Ramos (cell line): Measurements from ENCODE around the gene KPNA6.
"Not testable (repeated sequence)": the region's sequence is repeated elsewhere in the genome, so short reads cannot be mapped to it uniquely, and the experiment has no call there.

ENCODE experiments used
- in situ Hi-C: fragments of 300-500 bp; cut with MboI; formaldehyde crosslinking; loops from one replicate; pipeline ENCODE4 v1.14.3; 2022; ENCODE audit warnings: low sequenced_read_pairs; ENCODE audit not compliant: unreplicated experiment

KPNA6 gene

DNA sequence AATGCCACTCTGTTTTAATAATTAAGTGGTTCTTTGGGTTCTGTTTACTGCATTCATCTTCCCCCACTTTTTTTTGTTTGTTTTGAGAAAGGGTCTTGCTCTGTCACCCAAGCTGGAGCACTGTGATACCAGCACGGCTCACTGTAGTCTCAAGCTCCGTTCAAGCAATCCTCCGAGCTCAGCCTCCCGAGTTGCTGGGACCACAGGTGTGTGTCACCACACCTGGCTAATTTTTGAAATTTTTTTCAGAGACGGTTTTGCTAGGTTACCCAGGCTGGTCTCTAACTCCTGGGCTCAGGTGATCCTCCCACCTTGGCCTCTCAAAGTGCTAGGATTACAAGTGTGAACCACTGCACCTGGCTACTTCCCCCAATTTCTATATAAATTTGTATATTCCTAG lies 29.3 kb downstream of the KPNA6 start:
- in situ Hi-C loops, result no loop called here

DNA sequence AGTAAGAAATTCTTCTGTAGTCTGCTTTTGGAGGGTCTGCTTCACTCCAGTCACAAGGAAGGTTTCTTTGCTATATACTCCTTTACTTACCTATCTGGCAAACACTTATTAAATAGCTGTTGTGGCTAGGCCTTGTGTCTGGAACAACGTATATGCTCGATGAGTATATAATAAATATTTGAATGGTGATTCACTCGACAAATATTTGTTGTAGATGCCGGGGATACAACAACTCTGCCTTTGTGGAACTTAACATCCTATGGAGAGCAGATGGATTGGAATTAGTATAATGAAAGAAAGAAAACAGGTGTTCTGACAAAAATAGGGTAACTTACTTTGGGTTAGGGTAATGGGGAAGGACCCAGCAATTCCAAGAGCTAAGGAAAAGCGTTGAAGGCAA lies 31.1 kb downstream of the KPNA6 start:
- in situ Hi-C loops, result no loop called here

DNA sequence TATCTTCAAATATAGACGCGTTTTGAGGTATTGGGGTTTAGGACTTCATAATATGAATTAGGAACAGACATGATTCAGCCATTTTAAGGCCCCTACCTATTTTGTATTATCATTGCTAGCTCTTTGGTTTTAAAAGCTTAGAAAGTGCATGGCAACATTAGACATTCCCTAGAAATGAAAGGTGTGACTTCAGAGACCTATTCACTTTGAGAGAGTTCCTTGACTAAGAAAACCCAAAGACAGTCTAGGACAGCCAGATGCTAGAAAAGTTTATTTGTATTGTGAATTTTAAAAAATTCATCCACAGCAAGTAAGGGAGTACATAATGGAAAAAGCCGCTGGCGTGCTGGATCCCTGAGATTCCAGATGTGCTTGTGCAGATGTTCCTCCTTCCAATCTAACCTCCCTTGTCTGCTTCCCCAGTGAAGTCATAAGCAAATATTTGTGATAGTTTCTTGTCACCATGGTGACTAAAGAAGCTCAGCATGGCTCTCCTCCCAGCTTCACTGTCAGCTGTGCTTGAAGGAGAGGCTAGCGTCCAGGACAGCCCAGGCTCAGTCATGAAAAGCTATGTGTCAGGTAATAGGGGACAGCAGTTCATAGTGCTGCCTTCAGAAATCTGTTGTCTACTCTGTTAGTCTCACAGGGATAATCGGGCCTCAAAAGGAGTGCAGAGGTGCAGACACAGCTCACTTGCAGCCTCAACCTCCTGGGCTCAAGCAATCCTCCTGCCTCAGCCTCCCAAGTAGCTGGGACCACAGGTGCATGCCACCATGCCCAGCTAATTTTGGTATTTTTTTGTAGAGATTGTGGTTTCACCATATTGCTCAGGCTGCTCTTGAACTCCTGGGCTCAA lies 34.8 kb downstream of the KPNA6 start:
- in situ Hi-C loops, result no loop called here

DNA sequence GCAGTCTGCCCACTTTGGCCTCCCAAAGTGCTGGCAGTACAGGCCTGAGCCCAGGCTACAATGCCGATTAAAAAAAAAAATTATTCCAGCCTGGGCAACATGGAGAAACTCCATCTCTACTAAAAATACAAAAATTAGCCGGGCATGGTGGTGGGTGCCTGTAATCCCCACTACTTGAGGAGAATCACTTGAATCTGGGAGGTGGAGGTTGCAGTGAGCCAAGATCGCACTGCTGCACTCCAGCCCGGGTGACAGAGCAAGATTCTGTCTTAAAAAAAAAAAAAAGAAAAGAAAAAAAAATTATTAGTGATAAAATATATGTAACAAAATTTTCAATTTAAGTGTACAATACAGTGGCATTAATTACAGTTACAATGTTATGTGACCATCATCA lies 35.4 kb downstream of the KPNA6 start:
- in situ Hi-C loops, result not testable (repeated sequence)

DNA sequence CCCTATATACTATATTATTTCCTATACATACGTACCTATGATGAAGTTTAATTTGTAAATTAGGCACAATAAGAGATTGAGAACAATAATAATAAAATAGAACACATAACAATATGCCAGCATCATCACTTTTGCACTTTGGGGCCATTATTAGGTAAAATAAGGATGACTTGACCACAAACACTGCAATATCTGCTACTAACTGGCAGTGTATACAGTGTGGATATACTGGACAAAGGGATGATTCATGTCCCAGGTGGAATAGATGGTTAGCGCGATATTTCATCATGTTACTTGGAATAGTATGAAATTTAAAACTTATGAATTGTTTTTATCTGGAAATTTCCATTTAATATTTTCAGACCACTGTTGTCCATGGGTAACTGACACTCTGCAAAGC lies 36.2 kb downstream of the KPNA6 start:
- in situ Hi-C loops, result no loop called here

DNA sequence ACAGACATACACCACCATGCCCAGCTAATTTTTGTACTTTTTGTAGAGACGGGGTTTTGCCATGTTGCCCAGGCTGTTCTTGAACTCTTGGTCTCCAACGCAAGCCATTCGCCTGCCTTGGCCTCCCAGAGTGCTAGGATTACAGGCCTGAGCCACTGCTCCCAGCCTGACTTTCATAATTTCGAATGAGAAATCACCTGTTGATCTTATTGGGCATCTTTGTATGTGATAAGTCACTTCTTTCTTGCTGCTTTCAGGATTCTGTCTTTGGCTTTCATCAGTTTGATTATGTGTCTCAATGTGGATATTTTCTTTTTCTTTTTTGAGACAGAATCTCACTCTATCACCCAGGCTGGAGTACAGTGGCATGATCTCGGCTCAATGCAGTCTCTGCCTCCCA lies 39.9 kb downstream of the KPNA6 start:
- in situ Hi-C loops, result not testable (repeated sequence)

DNA sequence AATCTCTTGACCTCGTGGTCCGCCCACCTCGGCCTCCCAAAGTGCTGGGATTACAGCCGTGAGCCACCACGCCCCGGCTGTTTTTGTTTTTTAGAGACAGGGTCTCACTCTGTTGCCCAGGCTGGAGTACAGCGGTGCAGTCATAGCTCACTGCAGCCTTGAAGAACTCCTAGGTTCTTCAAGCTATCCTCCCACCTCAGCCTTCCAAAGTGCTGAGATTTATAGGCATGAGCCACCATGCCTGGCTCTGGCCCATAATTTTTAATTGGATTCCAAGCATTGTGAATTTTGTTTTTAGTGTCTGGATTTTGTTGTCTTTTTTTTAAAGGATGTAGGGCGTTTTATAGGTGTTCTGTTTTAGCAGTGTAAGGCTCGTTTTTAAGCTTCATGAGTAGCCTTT lies 43.0 kb downstream of the KPNA6 start:
- in situ Hi-C loops, result no loop called here

DNA sequence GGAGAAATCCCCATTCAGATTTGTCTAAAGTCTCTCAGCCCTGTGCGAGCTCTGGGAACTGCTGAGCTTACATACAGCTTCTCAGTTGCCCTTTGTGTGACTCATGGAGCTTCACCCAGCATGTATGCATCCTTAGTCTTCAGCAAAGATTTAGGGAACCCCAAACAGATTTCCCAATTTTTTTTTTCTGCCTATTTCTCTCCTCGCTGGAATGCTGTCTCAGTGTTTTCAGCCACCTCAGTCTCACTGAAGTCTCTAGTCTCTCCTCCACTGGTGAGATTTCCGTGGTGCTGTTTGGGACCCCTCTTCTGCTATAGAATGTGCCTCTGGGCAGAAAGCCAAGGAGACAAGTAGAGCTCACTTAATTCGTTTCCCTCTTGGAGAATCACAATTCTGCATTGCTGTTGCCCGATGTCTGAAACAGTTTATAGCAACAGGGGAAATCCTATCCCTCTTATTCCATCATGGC lies 43.5 kb downstream of the KPNA6 start:
- in situ Hi-C loops, result no loop called here

DNA sequence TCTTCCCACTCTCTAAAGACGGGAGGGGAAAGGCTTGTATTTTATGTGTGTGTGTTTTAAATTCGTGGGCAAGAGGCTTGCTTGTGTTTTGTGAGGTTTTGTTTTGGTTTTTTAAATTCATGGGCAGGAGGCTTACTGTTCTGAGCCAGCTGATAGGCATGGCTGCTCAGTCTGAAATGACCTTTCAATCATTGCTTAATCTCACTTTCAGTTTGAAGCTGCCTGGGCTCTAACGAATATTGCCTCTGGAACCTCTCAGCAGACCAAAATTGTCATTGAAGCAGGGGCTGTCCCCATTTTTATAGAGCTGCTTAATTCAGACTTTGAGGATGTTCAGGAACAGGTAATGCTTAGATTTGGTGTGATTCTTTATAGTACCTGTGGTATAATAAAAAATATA lies 51.3 kb downstream of the KPNA6 start:
- in situ Hi-C loops, result no loop called here

DNA sequence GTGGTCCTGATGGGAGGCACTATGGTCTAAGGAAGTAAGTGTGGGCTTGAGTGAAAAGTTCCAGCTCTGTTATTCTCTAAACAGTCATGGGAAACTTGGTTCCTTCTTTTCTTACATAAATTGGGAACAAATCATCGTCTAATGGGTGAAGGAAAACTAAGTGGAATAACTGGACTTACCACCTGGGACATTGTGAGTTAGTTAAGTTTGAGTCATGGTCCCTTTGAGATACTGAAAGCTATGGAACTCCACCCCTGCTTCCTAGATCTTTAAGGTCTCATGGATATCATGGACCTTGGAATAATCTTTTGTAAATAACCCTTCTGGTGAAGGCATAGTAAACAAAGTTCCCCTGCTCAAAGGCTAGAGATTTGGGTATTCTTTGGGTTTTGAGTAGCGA lies 55.5 kb downstream of the KPNA6 start:
- in situ Hi-C loops, result no loop called here

DNA sequence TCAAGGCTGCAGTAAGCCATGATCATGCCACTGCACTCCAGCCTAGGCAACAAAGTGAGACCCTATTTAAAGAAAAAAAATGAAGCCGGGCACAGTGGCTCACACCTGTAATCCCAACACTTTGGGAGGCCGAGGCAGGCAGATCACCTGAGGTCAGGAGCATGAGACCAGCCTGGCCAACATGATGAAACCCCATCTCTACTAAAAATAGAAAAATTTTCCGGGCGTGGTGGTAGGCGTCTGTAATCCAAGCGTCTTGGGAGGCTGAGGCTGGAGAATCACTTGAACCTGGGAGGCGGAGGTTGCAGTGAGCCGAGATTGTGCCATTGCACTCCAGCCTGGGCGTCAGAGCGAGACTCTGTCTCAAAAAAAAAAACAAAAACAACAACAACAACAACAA lies 57.8 kb downstream of the KPNA6 start:
- in situ Hi-C loops, result not testable (repeated sequence)

DNA sequence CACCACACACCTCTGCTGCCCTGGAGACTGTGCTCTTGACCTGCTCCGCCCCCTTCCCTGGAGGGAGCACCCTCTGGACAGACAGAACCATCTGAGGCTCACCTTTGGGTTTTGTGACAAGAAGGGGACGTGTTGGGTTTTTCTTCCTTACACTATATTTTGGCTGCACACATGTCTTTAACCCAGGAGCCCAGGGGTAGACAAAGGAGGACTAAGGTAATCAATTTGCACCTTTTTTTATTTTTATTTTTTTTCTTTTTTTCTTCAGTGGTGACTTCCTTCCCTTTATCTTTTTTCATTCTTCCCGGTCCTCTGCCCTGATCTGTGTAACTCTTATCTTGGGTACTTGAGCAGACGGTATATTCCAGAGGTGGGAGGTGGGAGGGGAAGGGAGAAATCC lies 63.1 kb downstream of the KPNA6 start:
- in situ Hi-C loops, result no loop called here

DNA sequence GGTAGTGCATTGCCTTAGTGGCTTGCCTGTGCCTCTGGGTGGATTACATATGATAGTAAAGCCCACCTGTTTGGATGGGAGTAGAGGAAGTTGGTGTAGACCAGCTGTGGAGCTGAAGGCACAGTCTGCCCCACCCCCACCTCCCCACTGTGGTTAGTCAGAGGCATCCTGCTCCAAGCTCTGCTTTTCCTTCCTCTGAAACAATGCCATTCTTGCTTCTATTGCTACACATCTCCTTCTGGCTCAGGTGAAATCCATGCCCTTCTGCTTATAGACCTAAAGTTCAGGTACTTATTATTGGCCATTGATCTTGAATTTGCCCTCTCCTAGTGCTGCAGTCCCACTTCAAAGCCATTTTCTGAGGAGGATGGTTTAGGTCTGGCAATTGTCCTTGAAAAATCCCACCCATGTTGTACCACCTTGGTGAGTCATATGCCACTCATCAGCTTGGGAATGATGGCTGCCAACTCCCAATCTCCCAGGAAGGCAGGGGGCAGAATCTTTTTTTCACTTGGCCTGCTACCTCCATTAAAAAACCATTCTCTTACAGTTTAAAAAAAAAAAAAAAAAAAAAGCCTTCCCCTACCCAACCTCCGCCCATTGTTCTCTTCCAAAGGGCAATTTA lies 64.9 kb downstream of the KPNA6 start:
- in situ Hi-C loops, result no loop called here

DNA sequence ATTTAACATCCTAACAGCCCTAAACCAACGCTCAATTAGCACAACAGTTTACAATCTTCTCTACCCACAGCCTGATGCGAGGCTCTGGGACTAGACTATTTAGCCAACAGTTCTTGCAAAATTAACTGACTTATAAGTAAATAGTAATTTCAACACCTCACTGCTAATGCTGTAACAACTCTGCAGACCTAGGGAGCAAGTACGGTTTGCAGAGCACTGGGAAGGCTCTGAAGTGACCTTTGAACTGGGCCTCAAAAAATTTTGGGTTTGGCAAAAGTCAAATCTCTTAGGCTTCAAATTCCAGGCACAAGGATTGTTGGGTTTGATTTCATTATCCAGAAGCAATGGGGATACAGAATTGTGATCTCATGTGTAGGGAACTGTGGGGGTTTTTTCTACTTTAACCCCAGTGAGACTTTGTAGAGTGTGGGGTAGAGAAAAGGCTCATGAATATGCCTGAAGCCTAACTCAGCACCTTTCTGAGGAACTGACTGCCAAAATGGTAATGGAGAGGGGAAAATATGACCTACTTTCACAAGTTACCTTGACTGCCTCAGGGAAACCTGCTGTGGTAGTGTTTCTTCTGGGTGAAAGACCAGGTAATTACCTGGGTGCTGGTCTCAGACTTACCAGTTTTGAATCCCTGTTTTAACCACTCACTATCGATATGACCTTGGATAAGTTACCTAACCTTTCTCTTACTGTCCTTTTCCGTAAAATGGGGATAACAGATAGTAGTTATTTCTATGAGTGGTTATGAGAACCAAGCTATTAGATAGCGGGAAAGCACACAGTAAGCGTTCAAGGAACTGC lies 70.7 kb downstream of the KPNA6 start:
- in situ Hi-C loops, result no loop called here

DNA sequence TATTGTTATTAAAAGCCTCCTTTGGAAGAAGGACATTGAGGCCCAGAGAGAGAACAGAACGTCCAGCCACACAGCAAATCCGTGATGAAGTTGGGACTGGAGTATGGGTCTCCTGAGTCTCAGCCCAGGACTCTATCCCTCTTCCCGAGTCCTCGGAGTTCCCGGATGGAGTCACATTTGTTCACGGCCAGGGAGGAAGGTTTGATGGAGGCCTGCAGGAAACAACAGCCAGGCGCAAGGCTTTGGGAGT lies 71.3 kb downstream of the KPNA6 start:
- in situ Hi-C loops, result no loop called here

DNA sequence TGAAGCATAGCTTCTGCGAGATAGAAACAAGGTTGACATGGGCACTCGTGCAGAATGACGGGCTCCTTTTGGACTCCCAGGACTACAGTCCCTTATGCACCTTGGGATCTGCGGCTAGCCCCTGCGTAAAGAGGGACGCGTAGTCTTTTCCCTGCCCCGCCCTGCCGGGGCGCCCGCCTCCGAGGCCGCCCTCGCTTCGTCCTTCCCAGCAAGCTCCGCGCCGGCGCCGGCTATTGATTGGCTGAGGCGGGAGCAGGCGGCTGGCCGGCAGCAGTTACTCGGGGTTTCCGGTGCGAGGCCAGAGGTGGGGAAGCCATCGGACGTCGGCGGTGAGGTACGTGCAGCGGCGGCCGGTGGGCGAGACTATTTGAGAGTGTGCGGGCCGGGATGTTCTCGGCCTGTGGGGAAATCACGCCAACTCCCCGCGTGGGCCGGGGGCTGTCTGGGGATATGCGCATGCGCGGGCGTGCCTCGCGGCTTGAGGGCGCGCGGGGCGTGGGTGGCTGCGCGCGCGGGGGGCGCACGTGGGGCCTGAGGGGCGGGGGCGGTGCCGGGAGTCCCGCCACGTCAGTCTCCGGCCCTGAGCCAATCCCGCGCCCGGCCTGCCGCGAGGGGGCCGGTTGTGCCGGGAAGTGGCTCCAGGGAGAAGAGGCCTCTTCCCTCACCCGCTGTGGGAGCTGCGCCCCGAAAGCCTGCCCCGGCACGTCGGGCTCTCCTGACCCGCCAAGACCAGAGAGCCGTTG lies 71.8 kb downstream of the KPNA6 start, which contains the start of gene TXLNA:
Gene TXLNA, plus strand, starts transcription at position 233 of the 743 bp plus-strand sequence. CDS start 671 bp downstream, outside the sequence.
- in situ Hi-C loops, result no loop called here

DNA sequence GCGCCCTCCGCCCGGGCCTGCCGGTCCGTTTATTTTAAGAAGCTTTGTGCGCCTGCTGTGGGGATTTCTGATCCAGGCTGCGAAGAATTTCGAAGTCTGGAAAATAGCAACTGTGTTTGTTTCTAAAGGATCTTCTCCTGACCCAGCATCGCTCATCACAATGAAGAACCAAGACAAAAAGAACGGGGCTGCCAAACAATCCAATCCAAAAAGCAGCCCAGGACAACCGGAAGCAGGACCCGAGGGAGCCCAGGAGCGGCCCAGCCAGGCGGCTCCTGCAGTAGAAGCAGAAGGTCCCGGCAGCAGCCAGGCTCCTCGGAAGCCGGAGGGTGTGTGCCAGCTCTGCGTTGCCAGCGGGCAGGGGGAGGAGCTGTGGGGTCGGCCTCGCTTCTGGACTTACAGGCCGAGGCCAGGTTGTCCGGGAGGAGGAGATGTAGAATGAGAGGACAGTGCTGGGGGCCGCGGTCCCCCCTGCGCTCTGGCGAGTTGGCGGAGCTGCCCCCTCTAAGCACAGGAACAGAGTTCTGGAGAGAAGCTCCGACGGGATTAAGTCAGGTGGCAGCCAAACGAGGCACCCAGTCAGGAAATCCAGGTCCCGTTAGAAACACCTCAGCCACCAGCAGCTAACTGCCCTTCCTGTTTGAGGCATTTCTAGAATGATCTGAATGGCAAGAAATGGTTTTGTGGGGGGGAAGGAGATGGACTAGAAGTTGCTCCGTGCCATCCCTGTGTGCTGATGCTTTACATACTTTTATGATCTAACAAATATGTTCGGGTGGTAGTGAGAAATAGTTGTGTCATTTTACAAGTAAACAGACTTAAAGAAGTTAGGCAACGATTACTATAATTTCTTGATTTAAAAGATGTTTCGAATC lies 72.6 kb downstream of the KPNA6 start:
- in situ Hi-C loops, result no loop called here

DNA sequence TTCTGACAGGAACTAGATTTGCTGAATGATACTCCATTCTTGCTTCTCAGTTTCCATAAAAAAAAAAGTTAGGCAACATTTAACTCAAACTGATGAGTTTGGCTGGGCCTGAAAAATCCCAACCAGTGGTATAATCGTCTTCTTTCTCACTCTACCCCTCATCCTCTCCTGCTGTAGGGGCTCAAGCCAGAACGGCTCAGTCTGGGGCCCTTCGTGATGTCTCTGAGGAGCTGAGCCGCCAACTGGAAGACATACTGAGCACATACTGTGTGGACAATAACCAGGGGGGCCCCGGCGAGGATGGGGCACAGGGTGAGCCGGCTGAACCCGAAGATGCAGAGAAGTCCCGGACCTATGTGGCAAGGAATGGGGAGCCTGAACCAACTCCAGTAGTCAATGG lies 73.2 kb downstream of the KPNA6 start:
- in situ Hi-C loops, result no loop called here

DNA sequence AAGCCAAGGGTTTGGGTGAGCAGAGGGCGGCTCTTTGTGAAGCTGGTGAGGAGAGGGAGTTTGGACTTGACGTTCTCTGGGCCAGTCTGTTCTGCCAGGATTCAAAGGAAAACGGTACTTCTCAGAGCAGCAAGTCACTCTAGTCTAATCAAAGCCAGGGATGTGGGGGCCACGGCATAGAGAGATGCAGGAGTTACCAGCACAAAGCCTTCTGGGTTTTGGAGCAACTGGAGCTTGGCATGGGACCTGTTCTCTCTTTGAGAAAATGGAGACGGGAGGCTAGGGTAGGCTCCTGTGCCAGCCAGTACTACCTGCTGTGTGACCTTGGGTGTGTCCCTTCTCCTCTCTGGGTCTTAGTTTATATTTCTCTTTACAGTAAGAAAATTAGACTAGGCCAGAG lies 73.7 kb downstream of the KPNA6 start:
- in situ Hi-C loops, result no loop called here

DNA sequence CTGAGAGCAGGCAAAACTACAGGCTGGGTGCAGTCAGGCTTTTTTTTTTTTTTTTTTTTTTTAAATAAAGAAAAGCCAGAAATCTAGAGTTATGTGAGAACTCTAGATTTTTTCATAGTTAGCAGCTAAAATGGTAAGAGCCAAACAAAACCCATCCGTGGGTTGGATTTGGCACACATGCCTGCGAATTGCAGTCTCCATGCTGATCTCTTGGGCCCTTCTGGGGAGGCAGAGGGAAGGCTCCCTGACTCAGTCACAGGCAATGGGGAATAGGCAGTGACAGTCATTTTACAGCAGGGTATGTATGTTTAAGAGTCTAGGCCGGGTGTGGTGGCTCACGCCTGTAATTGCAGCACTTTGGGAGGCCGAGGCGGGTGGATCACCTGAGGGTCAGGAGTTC lies 74.2 kb downstream of the KPNA6 start:
- in situ Hi-C loops, result no loop called here
